Testis (tissue), 2 donors: ENCODE measurements around the gene GIGYF1.

Experiments used
- CTCF ChIP-seq, 3 experiments: fragments of 450-650 bp in 2 of 3; fragments of 200-600 bp in 1 of 3; sonication (generic) in 1 of 3; IDR thresholded peaks; one replicate each; pipeline ENCODE4 v1.5.1; 2016 to 2019; ENCODE audit warnings: antibody characterized with exemption in 3 of 3, mild to moderate bottlenecking in 2 of 3, moderate library complexity in 1 of 3
- POLR2A ChIP-seq: fragments of 450-650 bp; IDR thresholded peaks from one replicate; pipeline ENCODE4 v1.6.1; 2017; ENCODE audit warnings: antibody characterized with exemption, mild to moderate bottlenecking, moderate library complexity

GRCh38 chr7:100694098-100694745 lies at the start of gene GIGYF1:
- TF ChIP-seq CTCF (IDR thresholded peaks at IDR 0.05) (no peak), POLR2A (no peak)
